ENCODE results near the gene STX3.
"Not testable (repeated sequence)": the region's sequence is repeated elsewhere in the genome, so short reads cannot be mapped to it uniquely, and the experiment has no call there.

Gene STX3

DNA sequence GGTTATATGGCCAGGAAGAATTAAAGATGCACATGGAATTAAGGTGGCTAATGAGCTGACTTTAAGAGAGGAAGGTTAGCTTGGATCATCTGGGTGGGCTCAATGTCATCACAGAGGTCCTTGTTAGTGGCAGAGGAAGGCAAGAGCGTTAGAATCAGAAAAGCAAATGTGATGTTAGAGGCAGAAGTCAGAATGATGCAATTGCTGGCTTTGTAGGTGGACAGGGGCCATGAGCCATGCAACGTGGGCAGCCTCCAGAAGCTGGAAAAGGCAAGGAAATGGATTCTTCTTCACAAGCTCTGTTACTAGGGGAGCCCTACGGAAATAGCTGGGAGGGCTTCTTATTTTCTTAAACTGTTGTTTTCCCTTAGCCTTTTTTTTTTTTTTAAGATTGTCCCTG lies 92.5 kb downstream of the STX3 start:
- no peak for DNase-seq

DNA sequence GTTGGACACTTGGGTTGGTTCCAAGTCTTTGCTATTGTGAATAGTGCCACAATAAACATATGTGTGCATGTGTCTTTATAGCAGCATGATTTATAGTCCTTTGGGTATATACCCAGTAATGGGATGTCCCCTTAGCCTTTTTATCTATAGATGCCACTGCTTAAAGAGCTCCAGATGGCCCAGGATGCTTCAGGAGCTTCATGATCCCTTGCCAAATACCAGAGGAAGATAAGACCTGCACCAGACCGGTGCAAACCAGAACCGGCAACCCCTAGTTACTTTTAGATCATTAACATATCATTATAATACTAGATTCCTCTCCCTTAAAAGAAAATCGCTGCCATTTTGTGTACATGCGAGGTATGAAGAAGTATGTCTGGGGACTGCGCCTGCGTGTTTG lies 93.3 kb downstream of the STX3 start:
- DNase-seq = not testable (repeated sequence)

DNA sequence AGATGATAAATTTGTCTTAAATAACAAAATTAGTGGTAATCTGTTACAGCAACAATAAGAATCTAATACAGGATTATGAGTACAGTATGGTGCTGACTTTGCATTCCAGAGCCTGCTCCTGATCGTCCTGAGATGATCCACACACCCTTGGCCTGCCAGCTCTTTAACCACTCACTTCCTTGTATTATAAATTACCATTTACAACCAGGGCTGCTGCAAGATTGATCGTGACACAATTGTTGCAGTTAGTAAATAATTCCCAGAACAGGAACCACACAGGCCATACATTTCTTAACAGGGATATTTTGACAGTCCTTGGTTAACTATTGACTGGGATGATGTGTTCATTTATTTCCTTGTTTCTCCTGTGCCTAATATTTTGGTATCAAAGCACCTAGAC lies 94.0 kb downstream of the STX3 start:
- no peak for DNase-seq

DNA sequence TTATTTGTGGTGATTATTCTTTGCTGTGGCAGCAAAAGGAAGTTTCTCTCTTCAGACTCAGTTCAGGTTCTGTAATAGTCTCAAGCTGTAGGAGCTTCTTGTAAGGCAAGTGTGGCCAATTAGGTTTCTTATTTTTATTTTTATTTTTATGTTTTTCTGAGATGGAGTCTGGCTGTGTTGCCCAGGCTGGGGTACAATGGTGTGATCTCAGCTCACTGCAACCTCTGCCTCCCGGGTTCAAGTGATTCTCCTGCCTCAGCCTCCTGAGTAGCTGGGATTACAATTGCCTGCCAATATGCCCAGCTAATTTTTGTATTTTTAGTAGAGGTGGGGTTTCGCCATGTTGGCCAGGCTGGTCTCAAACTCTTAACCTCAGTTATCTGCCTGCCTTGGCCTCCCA lies 94.4 kb downstream of the STX3 start:
- DNase-seq = not testable (repeated sequence)

DNA sequence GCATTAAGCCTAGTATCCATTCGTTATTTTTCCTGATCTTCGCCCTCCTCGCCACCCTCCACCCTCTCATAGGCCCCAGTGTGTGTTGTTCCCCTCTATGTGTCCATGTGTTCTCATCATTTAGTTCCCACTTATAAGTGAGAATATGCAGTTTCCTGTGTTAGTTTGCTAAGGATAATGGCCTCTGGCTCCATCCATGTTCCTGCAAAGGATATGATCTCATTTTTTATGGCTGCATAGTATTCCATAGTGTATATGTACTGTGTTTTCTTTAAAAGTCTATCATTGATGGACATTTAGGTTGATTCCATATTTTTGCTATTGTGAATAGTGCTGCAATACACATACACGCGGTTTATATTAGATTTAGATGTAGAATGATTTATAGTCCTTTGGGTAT lies 96.2 kb downstream of the STX3 start:
- DNase-seq = not testable (repeated sequence)

DNA sequence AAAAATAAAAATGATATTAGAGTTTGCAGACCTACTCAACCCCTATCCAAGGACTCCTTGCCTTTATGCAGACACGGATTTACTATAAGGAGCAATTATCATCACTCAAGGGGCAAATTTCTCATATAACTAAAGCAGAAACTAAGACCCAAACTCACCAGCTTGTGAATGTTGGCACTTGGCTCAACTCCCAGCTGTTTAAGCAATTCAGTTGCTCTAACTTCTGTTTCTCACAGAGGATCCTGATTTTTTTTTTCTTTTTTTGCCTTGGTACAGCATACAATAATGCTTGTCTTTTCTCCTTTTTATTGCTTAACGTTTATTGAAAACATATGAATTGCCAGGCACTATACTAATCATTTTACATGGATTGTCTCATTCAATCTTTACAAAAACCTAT lies 99.7 kb downstream of the STX3 start:
- no peak for DNase-seq

Measured in NCI-H1436 treated with DMSO at 0.1 percent for 48 hours (cell line).